ENCODE data around the gene PAPOLG.

GRCh38 chr2:60827369-60827768 is 71.3 kb downstream of the PAPOLG start:
- TF ChIP-seq CTCF (IDR thresholded peaks at IDR 0.05; ENCODE audit: insufficient read depth, low read length, poor library complexity, severe bottlenecking) (no peak), EZH2phosphoT487 (conservative IDR thresholded peaks at IDR 0.05; ENCODE audit: low read length) (no peak)

Data from SU-DHL-6 (cell line).